ENCODE data around the gene RAB40AL. TPM values are rescaled to one million over a fixed set of nuclear protein-coding genes. Genes with fewer than 3 reads are reported as not detected.

Gene RAB40AL
- total RNA-seq, 1 experiment from 2014 or later = 1.9 TPM

GRCh38 chrX:102957751-102958150 lies 20.7 kb downstream of the RAB40AL start:
- Mint-ChIP-seq H3K27me3 (ENCODE audit: unreplicated experiment) (no peaks in the 10 kb centered on the region), H3K4me3 (ENCODE audit: low read depth, unreplicated experiment) (no peak overlapping the region), H3K9me3 (ENCODE audit: low read depth, unreplicated experiment) (no peaks in the 10 kb centered on the region), H3K36me3 (ENCODE audit: insufficient read depth, unreplicated experiment) (no peaks in the 10 kb centered on the region), H3K4me1 (ENCODE audit: low read depth, unreplicated experiment) (no peaks in the 10 kb centered on the region), H3K27ac (ENCODE audit: unreplicated experiment) (no peak overlapping the region)
- CTCF ChIA-PET = no interaction called here
- no peak for TF ChIP-seq CTCF (IDR thresholded peaks at IDR 0.05; ENCODE audit: unreplicated experiment)
- DNase-seq = no peak
- no TSS peak for BruUV-seq (replicated peaks)
- intact Hi-C loops (cut with micrococcal nuclease; ENCODE audit: unreplicated experiment) = loop anchor here (10.0 kb wide), 1 partner anchor 507 kb away; no protein-coding TSS in a partner anchor

GRCh38 chrX:102958794-102959193 lies 21.7 kb downstream of the RAB40AL start:
- Mint-ChIP-seq H3K36me3 (ENCODE audit: insufficient read depth, unreplicated experiment) (no peaks in the 10 kb centered on the region), H3K27me3 (ENCODE audit: unreplicated experiment) (no peaks in the 10 kb centered on the region), H3K4me1 (ENCODE audit: low read depth, unreplicated experiment) (no peaks in the 10 kb centered on the region), H3K9me3 (ENCODE audit: low read depth, unreplicated experiment) (no peaks in the 10 kb centered on the region), H3K27ac (ENCODE audit: unreplicated experiment) (no peak overlapping the region), H3K4me3 (ENCODE audit: low read depth, unreplicated experiment) (no peak overlapping the region)
- CTCF ChIA-PET = no interaction called here
- BruUV-seq (replicated peaks) = no TSS peak
- DNase-seq = no peak
- intact Hi-C loops (cut with micrococcal nuclease; ENCODE audit: unreplicated experiment) = loop anchor here (10.0 kb wide), 1 partner anchor 506 kb away; no protein-coding TSS in a partner anchor
- TF ChIP-seq CTCF (IDR thresholded peaks at IDR 0.05; ENCODE audit: unreplicated experiment) = no peak

GRCh38 chrX:102959471-102959870 lies 22.4 kb downstream of the RAB40AL start:
- no peak for DNase-seq
- H3K27me3 Mint-ChIP-seq (ENCODE audit: unreplicated experiment) = no peaks in the 10 kb centered on the region
- CTCF ChIA-PET = no interaction called here
- no peak overlapping the region for H3K4me3 Mint-ChIP-seq (ENCODE audit: low read depth, unreplicated experiment)
- intact Hi-C loops (cut with micrococcal nuclease; ENCODE audit: unreplicated experiment) = loop anchor here (10.0 kb wide), 1 partner anchor 505 kb away; no protein-coding TSS in a partner anchor
- BruUV-seq (replicated peaks) = no TSS peak
- H3K9me3 Mint-ChIP-seq (ENCODE audit: low read depth, unreplicated experiment) = no peaks in the 10 kb centered on the region
- H3K36me3 Mint-ChIP-seq (ENCODE audit: insufficient read depth, unreplicated experiment) = no peaks in the 10 kb centered on the region
- TF ChIP-seq CTCF (IDR thresholded peaks at IDR 0.05; ENCODE audit: unreplicated experiment) = no peak
- no peaks in the 10 kb centered on the region for H3K4me1 Mint-ChIP-seq (ENCODE audit: low read depth, unreplicated experiment)
- H3K27ac Mint-ChIP-seq (ENCODE audit: unreplicated experiment) = no peak overlapping the region

- Mint-ChIP-seq H3K9me3 (ENCODE audit: low read depth, unreplicated experiment) (no peaks in the 10 kb centered on the region), H3K4me1 (ENCODE audit: low read depth, unreplicated experiment) (no peaks in the 10 kb centered on the region)
Observed at GRCh38 chrX:102963955-102964354, 26.9 kb downstream of the RAB40AL start.

More at GRCh38 chrX:102963955-102964354, 26.9 kb downstream of the RAB40AL start:
- no peaks in the 10 kb centered on the region for H3K27me3 Mint-ChIP-seq (ENCODE audit: unreplicated experiment)
- BruUV-seq (replicated peaks) = no TSS peak
- TF ChIP-seq CTCF (IDR thresholded peaks at IDR 0.05; ENCODE audit: unreplicated experiment) = no peak
- no peaks in the 10 kb centered on the region for H3K36me3 Mint-ChIP-seq (ENCODE audit: insufficient read depth, unreplicated experiment)
- no peak overlapping the region for H3K27ac Mint-ChIP-seq (ENCODE audit: unreplicated experiment)
- CTCF ChIA-PET = no interaction called here
- intact Hi-C loops (cut with micrococcal nuclease; ENCODE audit: unreplicated experiment) = no loop called here
- no peak for DNase-seq
- no peak overlapping the region for H3K4me3 Mint-ChIP-seq (ENCODE audit: low read depth, unreplicated experiment)
